Neural progenitor cell (in vitro differentiated cells): ENCODE results near the gene ZNF408.

Experiments
- CTCF ChIP-seq: fragments of 200-600 bp; sonication (generic); IDR thresholded peaks from 2 replicates; pipeline ENCODE4 v1.5.1; 2017; ENCODE audit warnings: antibody characterized with exemption, mild to moderate bottlenecking
- EZH2 ChIP-seq: fragments of 200-600 bp; sonication (generic); IDR thresholded peaks from 2 replicates; pipeline ENCODE4 v1.6.1; 2017; ENCODE audit warnings: antibody characterized with exemption, mild to moderate bottlenecking, moderate library complexity
- EZH2phosphoT487 ChIP-seq: fragments of 200-600 bp; sonication (generic); IDR thresholded peaks from 2 replicates; pipeline ENCODE4 v1.6.1; 2017; ENCODE audit warnings: antibody characterized with exemption

- TF ChIP-seq CTCF = no peak
- TF ChIP-seq EZH2 = no peak
- no peak for TF ChIP-seq EZH2phosphoT487
These were observed 30.7 kb downstream of the ZNF408 start for GRCh38 chr11:46731545-46731944.
